CD4-positive, alpha-beta T cell treated with Interleukin-4 for 1 hour (primary cell): Measurements from ENCODE around the gene MRPL18.
A peak's percentile ranks its signal among the peaks of the same experiment; 100 is the strongest.
"Not testable (repeated sequence)": the region's sequence is repeated elsewhere in the genome, so short reads cannot be mapped to it uniquely, and the experiment has no call there.

Experiments
- DNase-seq, 2 donors: peaks; one replicate each; pipeline ENCODE4 v3.0.0-alpha.2; 2020 to 2022

The MRPL18 gene

GRCh38 chr6:159777240-159777904 lies 12.9 kb upstream of the MRPL18 start:
- no peak for DNase-seq

GRCh38 chr6:159778131-159778530 lies 12.1 kb upstream of the MRPL18 start:
- no peak for DNase-seq

- no peak for DNase-seq
Measured at GRCh38 chr6:159778542-159779103, 11.6 kb upstream of the MRPL18 start.

GRCh38 chr6:159788276-159788675 lies 2.0 kb upstream of the MRPL18 start:
- peak in 1 of 2 donors; percentile 29 for DNase-seq

- peak; percentile 18 to 24 for DNase-seq
Measured at GRCh38 chr6:159788753-159789376, 1.4 kb upstream of the MRPL18 start.

GRCh38 chr6:159789377-159790148 lies 704 bp upstream of the MRPL18 start, which contains the start of gene TCP1:
Gene TCP1, minus strand, starts transcription at chr6:159789602. Its CDS starts 134 bp downstream, at chr6:159789468.
- DNase-seq: peak; percentile 99 to 100

- DNase-seq: peak in 1 of 2 donors; percentile 28
Measured at GRCh38 chr6:159790956-159791598, 810 bp downstream of the MRPL18 start.

GRCh38 chr6:159794976-159795375 lies 4.7 kb downstream of the MRPL18 start:
- DNase-seq: not testable (repeated sequence)

- no peak for DNase-seq
Measured at GRCh38 chr6:159797554-159797953, 7.3 kb downstream of the MRPL18 start.

GRCh38 chr6:159800141-159800865 lies 10.0 kb downstream of the MRPL18 start, which contains the start of gene PNLDC1:
Gene PNLDC1, plus strand, starts transcription at chr6:159800276. Its CDS starts 32 bp downstream, at chr6:159800308.
- no peak for DNase-seq

GRCh38 chr6:159801935-159802334 lies 11.7 kb downstream of the MRPL18 start:
- no peak for DNase-seq

GRCh38 chr6:159804504-159804903 lies 14.2 kb downstream of the MRPL18 start:
- DNase-seq: no peak

GRCh38 chr6:159805440-159806020 lies 15.3 kb downstream of the MRPL18 start:
- DNase-seq: no peak

- DNase-seq: no peak
Measured at GRCh38 chr6:159806021-159806458, 15.8 kb downstream of the MRPL18 start.

GRCh38 chr6:159807150-159807858 lies 17.0 kb downstream of the MRPL18 start:
- DNase-seq: no peak

- DNase-seq: no peak
Measured at GRCh38 chr6:159808647-159809046, 18.4 kb downstream of the MRPL18 start.

- no peak for DNase-seq
Measured at GRCh38 chr6:159809149-159809548, 18.9 kb downstream of the MRPL18 start.

- DNase-seq: no peak
Measured at GRCh38 chr6:159813781-159814180, 23.5 kb downstream of the MRPL18 start.

GRCh38 chr6:159815410-159815809 lies 25.1 kb downstream of the MRPL18 start:
- DNase-seq: no peak

GRCh38 chr6:159816775-159817174 lies 26.5 kb downstream of the MRPL18 start:
- not testable (repeated sequence) for DNase-seq
